NOMO-1 (cell line): ENCODE results near the gene SRCIN1.
A peak's percentile ranks its signal among the peaks of the same experiment; 100 is the strongest.

ENCODE experiments used
- DNase-seq, 2 experiments: peaks; one replicate each; lab custom pipeline; 2025; ENCODE audit not compliant: unreplicated experiment in 2 of 2; lab: John Stamatoyannopoulos, UW

The SRCIN1 gene

GRCh38 chr17:38601539-38602351 is 4.0 kb downstream of the SRCIN1 start:
- DNase-seq, result no peak

- DNase-seq, result no peak
Measured at GRCh38 chr17:38600906-38601305, 4.8 kb downstream of the SRCIN1 start.

- DNase-seq, result no peak
Measured at GRCh38 chr17:38600416-38600815, 5.3 kb downstream of the SRCIN1 start.

GRCh38 chr17:38599398-38599856 is 6.3 kb downstream of the SRCIN1 start:
- no peak for DNase-seq

GRCh38 chr17:38598995-38599394 is 6.8 kb downstream of the SRCIN1 start:
- no peak for DNase-seq

- no peak for DNase-seq
Measured at GRCh38 chr17:38598536-38598935, 7.2 kb downstream of the SRCIN1 start.

GRCh38 chr17:38597375-38597774 is 8.4 kb downstream of the SRCIN1 start:
- DNase-seq, result no peak

GRCh38 chr17:38596651-38597050 is 9.1 kb downstream of the SRCIN1 start:
- no peak for DNase-seq

- no peak for DNase-seq
Measured at GRCh38 chr17:38595892-38596291, 9.9 kb downstream of the SRCIN1 start.

GRCh38 chr17:38594152-38594551 is 11.6 kb downstream of the SRCIN1 start:
- no peak for DNase-seq

- DNase-seq, result no peak
Measured at GRCh38 chr17:38592487-38592886, 13.3 kb downstream of the SRCIN1 start.

- DNase-seq, result peak; percentile 86 to 87
Measured at GRCh38 chr17:38591759-38592241, 14.0 kb downstream of the SRCIN1 start.

- peak; percentile 53 to 68 for DNase-seq
Measured at GRCh38 chr17:38590988-38591758, 14.6 kb downstream of the SRCIN1 start.

GRCh38 chr17:38589462-38590114 is 16.2 kb downstream of the SRCIN1 start:
- DNase-seq, result no peak

GRCh38 chr17:38588788-38589174 is 17.0 kb downstream of the SRCIN1 start:
- DNase-seq, result no peak

GRCh38 chr17:38587947-38588787 is 17.6 kb downstream of the SRCIN1 start:
- peak in 1 of 2 experiments; percentile 43 for DNase-seq

GRCh38 chr17:38587203-38587602 is 18.5 kb downstream of the SRCIN1 start:
- DNase-seq, result no peak

GRCh38 chr17:38586788-38587187 is 19.0 kb downstream of the SRCIN1 start:
- no peak for DNase-seq

GRCh38 chr17:38585918-38586529 is 19.7 kb downstream of the SRCIN1 start:
- DNase-seq, result no peak
